K562 (cell line): ENCODE results near the gene DOK7. TPM values are rescaled to one million over a fixed set of nuclear protein-coding genes. Genes with fewer than 3 reads are reported as not detected.

ENCODE experiments used
- ATAC-seq: fragments of 200-7000 bp; cut with Tn5 transposase; 3 replicates; pipeline ENCODE4 v1.9.1; 2020; ENCODE audit warnings: moderate library complexity
- BruUV-seq: library from RNA; stranded (reverse); fragments of 400-500 nt; replicated peaks from 2 replicates; lab custom pipeline; 2021; lab: Mats Ljungman, UMichigan
- CTCF ChIA-PET: fragments of 300-600 bp; formaldehyde crosslinking; extraction: SDS; loops from one replicate; lab custom pipeline; 2021; ENCODE audit warnings: low intra/inter-chr PET ratio; lab: Yijun Ruan, JAX
- POLR2A ChIA-PET: fragments of 300-600, 350-650 bp; sonication (Branson Sonifier 250); formaldehyde crosslinking; extraction: SDS; loops from one replicate; lab custom pipeline; 2021; ENCODE audit warnings: antibody characterized with exemption, inconsistent platforms; lab: Yijun Ruan, JAX
- DNase-seq, 4 experiments: peaks; one replicate each; pipeline versions ENCODE4 v3.0.0 to v3.0.0-alpha.2; 2011 to 2018; ENCODE audit warnings: low spot score in 3 of 4, mixed read lengths in 3 of 4; ENCODE audit errors: extremely low read depth in 1 of 4
- FAIRE-seq: peaks from 2 replicates; lab custom pipeline; 2011; peaks lifted over from hg19 to GRCh38; lab: Jason Lieb, UNC
- H2AFZ ChIP-seq: 2 replicates; pipeline ENCODE4 v1.6.0; 2011; ENCODE audit warnings: low read depth, low read length, control low read depth, inconsistent platforms
- H3K27ac ChIP-seq: fragments of 200-600 bp; 3 replicates; pipeline ENCODE4 v1.8.0; 2011; ENCODE audit warnings: low read depth, mild to moderate bottlenecking, control low read depth, inconsistent platforms, low read length, moderate library complexity, mixed read lengths; ENCODE audit errors: extremely low read depth
- H3K27me3 ChIP-seq, 2 experiments: fragments of 300-600 bp in 1 of 2; 2 replicates in 1 of 2; 3 replicates in 1 of 2; pipeline versions ENCODE4 v1.6.0 to v1.8.0; 2011; ENCODE audit warnings: inconsistent platforms in 2 of 2, low read length in 2 of 2, mild to moderate bottlenecking in 1 of 2, mixed read lengths in 1 of 2, moderate library complexity in 1 of 2; ENCODE audit not compliant: control insufficient read depth in 2 of 2, insufficient read depth in 2 of 2
- H3K36me3 ChIP-seq: fragments of 300-600 bp; 3 replicates; pipeline ENCODE4 v1.8.0; 2011; ENCODE audit warnings: mild to moderate bottlenecking, low read length, inconsistent platforms; ENCODE audit not compliant: control insufficient read depth, insufficient read depth
- H3K4me1 ChIP-seq, 2 experiments: fragments of 200-600 bp in 1 of 2; replicated peaks in 1 of 2; 2 replicates in 1 of 2; 3 replicates in 1 of 2; pipeline versions ENCODE4 v1.5.1 to v1.8.0; 2011; ENCODE audit warnings: inconsistent platforms in 2 of 2, low read length in 2 of 2, mild to moderate bottlenecking in 1 of 2, mixed read lengths in 1 of 2, moderate library complexity in 1 of 2; ENCODE audit not compliant: control insufficient read depth in 2 of 2, insufficient read depth in 2 of 2
- H3K4me2 ChIP-seq: 2 replicates; pipeline ENCODE4 v1.6.1; 2011; ENCODE audit warnings: low read length, control low read depth, inconsistent platforms, mixed read lengths; ENCODE audit not compliant: insufficient read depth
- H3K4me3 ChIP-seq: fragments of 200-600 bp; sonication (generic), shearing (Covaris generic); 2 replicates; pipeline ENCODE4 v1.5.1; 2016; ENCODE audit warnings: control low read depth, inconsistent platforms
- H3K79me2 ChIP-seq: fragments of 200-600 bp; 3 replicates; pipeline ENCODE4 v1.8.0; 2011; ENCODE audit warnings: low read length, inconsistent platforms; ENCODE audit not compliant: control insufficient read depth, insufficient read depth
- H3K9ac ChIP-seq, 2 experiments: 2 replicates each; pipeline versions ENCODE4 v1.6.0 to v1.6.1; 2011; ENCODE audit warnings: low read depth in 2 of 2, low read length in 2 of 2, control low read depth in 1 of 2, inconsistent platforms in 1 of 2, mild to moderate bottlenecking in 1 of 2, mixed read lengths in 1 of 2; ENCODE audit not compliant: insufficient read depth in 1 of 2
- H3K9me1 ChIP-seq: one replicate; pipeline ENCODE4 v1.6.0; 2011; ENCODE audit warnings: inconsistent platforms, mild to moderate bottlenecking, low read length, moderate library complexity; ENCODE audit not compliant: control insufficient read depth, insufficient read depth
- H3K9me3 ChIP-seq: replicated peaks from 2 replicates; pipeline ENCODE4 v1.5.1; 2011; ENCODE audit warnings: low read depth, low read length, inconsistent platforms; ENCODE audit not compliant: control insufficient read depth, insufficient read depth
- H4K20me1 ChIP-seq: replicated peaks from 2 replicates; pipeline ENCODE4 v1.6.1; 2011; ENCODE audit warnings: low read length, inconsistent platforms, mixed read lengths; ENCODE audit not compliant: control insufficient read depth, insufficient read depth
- BRD9 ChIP-seq: fragments of 450-650 bp; IDR thresholded peaks from 2 replicates; pipeline ENCODE4 v1.6.1; 2018; ENCODE audit warnings: low read depth; ENCODE audit not compliant: partially characterized antibody
- CBX3 ChIP-seq, 2 experiments: IDR thresholded peaks; 1 replicate in 1 of 2; 2 replicates in 1 of 2; pipeline ENCODE4 v1.6.1; 2012; ENCODE audit warnings: inconsistent platforms in 2 of 2, low read length in 2 of 2, borderline replicate concordance in 1 of 2, control low read depth in 1 of 2
- E2F5 ChIP-seq: sonication (generic); formaldehyde crosslinking; IDR thresholded peaks from 2 replicates; pipeline ENCODE4 v1.8.0; 2022; ENCODE audit warnings: mild to moderate bottlenecking, missing genetic modification reagents
- MTA3 ChIP-seq: fragments of 450-650 bp; formaldehyde crosslinking; IDR thresholded peaks from 2 replicates; pipeline ENCODE4 v1.6.1; 2017; ENCODE audit warnings: mild to moderate bottlenecking, borderline replicate concordance
- NFIX ChIP-seq: fragments of 250-450 bp; sonication (Bioruptor Pico); IDR thresholded peaks from 2 replicates; pipeline ENCODE4 v1.4.0; 2020; ENCODE audit warnings: low read depth, mild to moderate bottlenecking, moderate library complexity
- SMARCA5 ChIP-seq: fragments of 450-650 bp; IDR thresholded peaks from 2 replicates; pipeline ENCODE4 v1.6.1; 2016
- SRSF9 ChIP-seq: fragments of 200-400 bp; formaldehyde crosslinking; IDR thresholded peaks from 2 replicates; pipeline ENCODE4 v1.6.1; 2017; ENCODE audit warnings: low read depth, low read length, borderline replicate concordance
- TCFL5 ChIP-seq: fragments of 250-450 bp; sonication (Bioruptor Pico); conservative IDR thresholded peaks from 2 replicates; pipeline ENCODE4 v1.6.1; 2021; ENCODE audit warnings: mild to moderate bottlenecking, moderate library complexity, matching md5 sums
- ZBED1 ChIP-seq: IDR thresholded peaks from 2 replicates; pipeline ENCODE4 v1.6.1; 2014
- ZNF384 ChIP-seq: IDR thresholded peaks from 2 replicates; pipeline ENCODE4 v1.6.1; 2012; ENCODE audit warnings: low read depth, low read length, improper control_type of control experiment
- ZNF764 ChIP-seq: fragments of 250-450 bp; sonication (Bioruptor Pico); IDR thresholded peaks from 2 replicates; pipeline ENCODE4 v1.4.0; 2020; ENCODE audit warnings: low read depth, mild to moderate bottlenecking, moderate library complexity
- ZNF766 ChIP-seq: fragments of 200-800 bp; sonication (Bioruptor generic); conservative IDR thresholded peaks from 2 replicates; pipeline ENCODE4 v1.6.1; 2016; ENCODE audit warnings: missing genetic modification characterization, missing compliant biosample characterization
- WGBS: fragments of 100-300 bp; shearing (Covaris generic); methylation state at CpG from one replicate; pipeline ENCODE4 v1.1.6; 2016; ENCODE audit warnings: low coverage, mixed read lengths; ENCODE audit not compliant: insufficient coverage; ENCODE audit errors: missing lambda C conversion rate; 5-methylcytosine and 5-hydroxymethylcytosine counted together
- in situ Hi-C: fragments of 300-500 bp; cut with MboI; formaldehyde crosslinking; loops from 4 replicates; pipeline ENCODE4 v1.15.0; 2018; ENCODE audit warnings: inconsistent platforms, mixed read lengths
- intact Hi-C: fragments of 100-400 bp; cut with micrococcal nuclease; formaldehyde crosslinking; loops from 2 replicates; pipeline ENCODE4 v1.14.2; 2022
- polyA plus RNA-seq, 8 experiments: library from polyadenylated mRNA; depleted of rRNA in 4 of 8; stranded (reverse) in 5 of 8; unstranded in 3 of 8; fragments of >200 nt; fragmentation: Nextera tagmentation in 2 of 8; fragmentation: Illumina TruSeq in 1 of 8; extraction: Ambion mirVana in 2 of 8; extraction: Trizol in 1 of 8; gene quantifications; 2 replicates each; pipeline versions ENCODE4 v1.2.1 to v1.2.3, GENCODE V29; 2011 to 2014; ENCODE audit warnings: inconsistent platforms in 1 of 8, missing spikeins in 1 of 8
- total RNA-seq, 7 experiments: library from RNA; depleted of rRNA in 6 of 7; stranded (reverse); fragments of >200 nt in 6 of 7; fragmentation: Illumina TruSeq in 2 of 7; extraction: Trizol in 2 of 7; gene quantifications; 2 replicates each; pipeline versions ENCODE4 v1.2.1 to v1.2.3, GENCODE V29; 2011 to 2021; ENCODE audit warnings: low replicate concordance in 1 of 7

Gene DOK7
- total and polyA plus RNA-seq, 9 of the 15 experiments (the other 6 are each of a cell fraction or from before 2014, with no cell fraction given): not detected

- Histone ChIP-seq H3K9ac (no peak overlapping the region), H3K4me1 (peaks cover 0 to 34% of the 10 kb centered on the region in 2 experiments; a peak in 2 of 5 replicates), H3K9me3 (peaks cover 10% of the 10 kb centered on the region; the same call in 1 of the 2 replicates), H3K79me2 (no peaks in the 10 kb centered on the region), H3K27me3 (peaks cover 33 to 66% of the 10 kb centered on the region in 2 experiments), H3K27ac (no peak overlapping the region), H3K36me3 (no peaks in the 10 kb centered on the region), H2AFZ (no peak overlapping the region), H3K4me2 (no peak overlapping the region), H3K9me1 (no peaks in the 10 kb centered on the region), H3K4me3 (no peak overlapping the region), H4K20me1 (peaks cover 18% of the 10 kb centered on the region; the same call in 1 of the 2 replicates)
- in situ Hi-C loops: no loop called here
- no TSS peak for BruUV-seq
- WGBS: 16% methylated on average over 11 of the region's 15 CpGs
- CTCF ChIA-PET: no interaction called here
- POLR2A ChIA-PET: no interaction called here
- DNase-seq (no peak), ATAC-seq (no peak), FAIRE-seq (no peak)
- intact Hi-C loops: no loop called here
- TF ChIP-seq ZBED1 (no peak), BRD9 (no peak), ZNF764 (CRISPR knock-in tag) (no peak), ZNF766 (CRISPR knock-in tag) (no peak), TCFL5 (CRISPR knock-in tag) (no peak), CBX3 (IDR thresholded peaks at IDR 0.05; ENCODE audit: borderline replicate concordance in 1 of 2, low read length in 2 of 2) (no peak), E2F5 (CRISPR knock-in tag) (no peak), SMARCA5 (no peak), MTA3 (no peak), NFIX (CRISPR knock-in tag) (no peak), ZNF384 (no peak), SRSF9 (no peak)
Measured at GRCh38 chr4:3467601-3468031, 4.5 kb downstream of the DOK7 start.
